GM21360 (cell line): ENCODE measurements around the gene APBB2.
A peak's percentile ranks its signal among the peaks of the same experiment; 100 is the strongest.
"Not testable (repeated sequence)": the region's sequence is repeated elsewhere in the genome, so short reads cannot be mapped to it uniquely, and the experiment has no call there.

ENCODE experiments used
- ATAC-seq: cut with Tn5 transposase; IDR thresholded peaks from one replicate; pipeline ENCODE4 v1.9.1; 2021; ENCODE audit warnings: mild to moderate bottlenecking, moderate library complexity; ENCODE audit not compliant: unreplicated experiment

APBB2 gene

DNA sequence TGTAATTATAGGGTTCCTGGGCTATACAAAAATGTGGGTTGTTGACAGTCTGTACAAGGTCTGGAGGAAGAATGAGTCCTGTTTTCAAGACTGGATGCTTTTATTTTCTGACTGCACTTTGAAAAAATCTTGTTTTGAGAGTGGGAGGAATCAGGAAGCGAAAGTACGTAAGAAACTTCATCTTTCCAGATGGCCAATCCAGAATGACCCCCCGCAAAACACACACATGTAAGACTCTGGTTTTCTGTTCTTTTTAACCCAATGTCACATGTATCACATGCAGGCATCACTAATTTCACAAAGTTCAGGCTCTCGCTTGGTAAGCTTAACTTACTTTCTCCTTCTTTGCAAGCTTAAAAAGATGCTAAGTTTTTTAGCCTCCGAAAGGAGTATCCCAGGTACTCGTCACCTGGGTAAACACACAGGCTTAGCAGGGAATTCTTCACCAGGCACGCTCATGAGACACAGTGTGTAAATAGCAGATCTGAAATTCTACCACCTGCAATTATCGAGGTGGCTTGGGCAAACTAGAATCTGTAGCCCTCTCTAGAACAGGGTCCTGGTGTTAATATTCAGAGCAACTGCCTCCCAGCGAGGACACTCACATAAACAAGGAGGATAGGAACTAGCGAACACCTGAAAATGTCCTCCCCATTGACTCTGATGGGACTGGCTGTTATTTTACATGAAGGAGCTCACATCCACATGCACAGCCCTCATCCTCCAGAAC lies 373.9 kb downstream of the APBB2 start:
- peak; percentile 51 for ATAC-seq

DNA sequence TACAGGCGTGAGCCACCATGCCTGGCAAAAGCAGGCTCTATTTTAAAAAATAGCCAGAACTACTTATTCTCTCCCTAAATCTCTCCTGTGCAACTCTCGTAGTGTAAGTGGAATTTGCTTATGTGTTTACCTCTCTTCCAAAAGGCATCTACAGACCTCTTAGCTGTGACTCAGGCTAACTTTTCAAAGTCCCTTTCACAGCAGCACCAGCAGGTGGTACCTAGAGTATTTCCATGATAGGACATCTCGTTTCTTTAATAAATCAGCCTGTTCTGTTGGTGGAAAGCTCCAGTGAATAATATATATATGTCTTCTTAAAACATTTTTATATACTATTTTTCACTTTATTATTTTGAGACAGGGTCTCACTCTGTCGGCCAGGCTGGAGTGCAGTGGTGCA lies 375.6 kb downstream of the APBB2 start:
- ATAC-seq: no peak

DNA sequence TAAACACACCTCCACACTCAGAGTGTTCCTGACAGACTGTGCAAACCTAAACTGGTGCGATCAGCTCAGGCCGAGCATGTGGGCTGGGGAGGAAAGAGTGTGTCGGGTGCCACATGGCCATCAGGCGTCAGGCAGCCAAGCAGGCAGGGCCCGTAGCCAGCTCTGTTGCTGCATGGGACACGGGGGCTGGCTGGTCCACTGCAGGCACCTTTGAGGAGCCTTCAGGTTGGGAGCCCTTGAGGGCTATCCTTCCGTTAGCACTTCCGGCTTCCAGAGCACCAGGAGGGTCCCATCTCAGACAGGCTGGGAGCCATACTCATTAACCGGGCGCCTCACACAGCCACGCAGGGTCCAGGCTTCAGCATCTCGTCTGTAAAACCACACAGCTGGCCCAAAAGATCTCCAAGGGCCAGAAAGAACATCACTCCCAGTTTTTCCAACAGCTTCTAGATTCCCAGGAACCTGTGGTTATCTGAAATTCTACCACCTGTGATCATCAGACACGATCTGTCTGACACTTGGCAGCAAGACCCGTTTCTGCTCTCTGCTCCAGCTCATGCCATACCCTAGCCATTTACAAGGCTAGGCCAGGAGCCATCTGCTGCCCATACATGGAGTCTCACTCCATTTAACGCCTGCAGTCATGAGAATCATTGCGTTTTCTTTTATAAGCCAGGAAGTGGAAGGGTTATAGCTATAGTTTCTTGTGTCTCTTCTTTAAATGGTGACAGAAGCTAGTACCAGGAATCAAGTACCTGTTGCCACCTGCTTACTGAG lies 377.1 kb downstream of the APBB2 start:
- ATAC-seq: no peak

DNA sequence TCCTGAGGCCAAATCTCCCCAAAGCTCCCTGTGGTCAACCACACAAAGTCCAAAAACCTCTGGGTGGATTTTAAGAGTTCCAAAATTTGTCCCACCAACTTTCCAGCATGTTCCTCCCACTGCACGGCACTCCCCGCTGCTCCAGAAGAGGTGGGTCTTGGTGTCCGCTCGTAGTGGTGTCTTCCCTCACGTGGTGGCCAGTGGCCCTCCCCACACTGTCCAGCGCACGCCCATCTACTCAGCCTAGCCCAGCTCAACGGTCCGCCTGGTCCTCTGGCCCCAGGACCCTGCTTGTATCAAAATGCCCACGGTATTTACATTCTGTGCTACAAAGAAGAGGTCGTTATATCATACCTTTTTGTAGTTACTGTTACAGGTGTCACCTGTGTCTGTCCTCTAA lies 381.1 kb downstream of the APBB2 start:
- no peak for ATAC-seq

DNA sequence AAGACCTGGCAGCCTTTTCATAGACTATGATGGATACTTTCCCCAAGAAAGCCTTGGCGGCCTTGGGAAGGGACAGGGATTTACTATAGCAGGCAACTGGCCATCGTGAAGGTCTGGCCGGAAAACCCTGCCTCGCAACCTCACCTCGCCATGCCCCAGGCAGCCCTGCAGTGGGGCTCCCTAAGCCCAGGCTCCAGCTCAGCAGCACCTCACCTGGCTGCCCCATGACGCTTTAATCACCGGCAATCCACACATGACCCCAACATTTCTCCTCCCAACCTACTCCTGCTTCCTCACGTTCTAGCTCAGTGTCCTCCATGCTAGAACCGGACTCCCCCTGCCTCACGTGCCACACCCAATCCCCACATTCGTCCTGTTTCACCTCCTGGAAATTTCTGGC lies 382.2 kb downstream of the APBB2 start:
- ATAC-seq: no peak

DNA sequence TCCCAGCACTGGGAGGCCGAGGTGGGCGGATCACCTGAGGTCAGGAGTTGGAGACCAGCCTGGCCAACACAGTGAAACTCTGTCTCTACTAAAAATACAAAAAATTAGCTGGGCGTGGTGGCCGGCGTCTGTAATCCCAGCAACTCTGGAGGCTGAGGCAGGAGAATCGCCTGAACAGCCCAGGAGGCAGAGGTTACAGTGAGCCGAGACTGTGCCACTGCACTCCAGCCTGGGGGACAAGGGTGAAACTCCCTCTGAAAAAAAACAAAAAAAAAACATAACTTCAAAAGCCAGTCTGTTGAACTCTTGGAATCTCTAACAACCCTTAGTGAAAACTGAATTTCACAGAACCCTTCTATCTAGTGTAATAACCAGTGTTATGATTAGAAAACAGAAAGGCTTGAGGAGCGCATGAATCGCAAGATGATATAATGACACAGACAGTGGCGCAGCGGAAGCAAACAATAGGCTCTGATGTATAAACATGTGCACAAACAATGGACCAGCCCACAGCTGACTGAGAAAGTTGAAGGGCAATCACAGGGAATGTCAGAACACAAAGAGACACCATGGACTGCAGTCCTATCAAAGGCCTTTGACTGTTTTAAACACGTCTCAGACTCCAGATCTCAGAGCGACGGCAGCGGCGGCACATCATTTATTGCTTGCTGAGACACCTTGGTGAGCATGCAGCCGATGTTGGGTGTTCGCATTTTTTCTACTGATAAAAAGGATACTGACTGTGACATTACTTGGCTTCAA lies 383.0 kb downstream of the APBB2 start:
- ATAC-seq: no peak

DNA sequence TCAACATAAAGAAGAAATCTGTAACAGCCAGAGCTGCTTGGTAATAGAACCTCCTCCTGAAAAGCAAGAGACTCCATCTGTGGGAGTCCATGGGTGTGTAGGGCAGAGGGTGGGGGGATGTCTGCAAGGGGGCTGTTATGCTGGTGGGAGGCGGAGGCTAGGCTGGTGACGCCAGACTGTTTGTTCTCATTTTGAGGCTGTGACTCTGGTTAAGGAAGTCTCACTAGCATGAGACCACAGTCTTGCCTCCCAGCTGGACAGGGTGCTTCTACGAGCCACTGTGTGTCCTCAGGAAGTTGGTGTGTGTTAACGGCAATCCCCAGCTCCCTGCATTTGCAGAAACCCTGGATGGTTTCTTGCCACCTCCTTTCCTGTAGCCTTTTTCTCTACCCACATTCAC lies 384.8 kb downstream of the APBB2 start:
- ATAC-seq: no peak

DNA sequence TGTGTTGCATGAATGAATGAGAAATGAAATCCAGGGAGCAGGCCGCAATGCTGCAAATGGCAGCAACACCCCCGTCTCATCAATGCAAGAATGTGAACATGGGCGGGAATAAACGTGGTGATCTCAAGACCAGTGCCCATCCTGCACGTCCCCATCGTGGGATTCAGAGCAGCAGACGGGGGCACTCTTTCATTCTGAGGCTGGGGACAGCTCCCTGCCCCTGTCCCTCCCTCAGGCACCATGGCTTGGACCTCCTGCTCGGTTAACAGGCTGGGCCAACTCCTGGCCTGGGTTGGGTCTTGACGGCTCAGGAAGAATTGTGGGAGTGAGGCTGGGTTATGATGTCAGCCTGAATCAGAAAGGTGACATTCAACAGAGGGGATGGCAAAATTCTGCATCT lies 385.7 kb downstream of the APBB2 start:
- ATAC-seq: no peak

DNA sequence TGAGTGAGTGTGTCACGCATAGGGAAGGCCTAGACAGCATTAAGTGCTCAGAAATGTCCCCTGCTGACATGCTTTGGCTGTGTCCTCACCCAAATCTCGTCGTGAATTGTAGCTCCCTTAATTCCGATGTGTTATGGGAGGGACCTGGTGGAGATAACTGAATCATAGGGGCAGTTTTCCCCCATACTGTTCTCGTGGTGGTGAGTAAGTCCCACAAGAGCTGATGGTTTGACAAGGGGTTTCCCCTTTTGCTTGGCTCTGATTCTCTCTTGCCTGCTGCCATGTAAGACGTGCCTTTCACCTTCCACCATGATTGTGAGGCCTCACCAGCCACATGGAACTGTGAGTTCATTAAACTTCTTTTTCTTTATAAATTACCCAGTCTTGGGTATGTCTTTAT lies 386.6 kb downstream of the APBB2 start:
- ATAC-seq: no peak

DNA sequence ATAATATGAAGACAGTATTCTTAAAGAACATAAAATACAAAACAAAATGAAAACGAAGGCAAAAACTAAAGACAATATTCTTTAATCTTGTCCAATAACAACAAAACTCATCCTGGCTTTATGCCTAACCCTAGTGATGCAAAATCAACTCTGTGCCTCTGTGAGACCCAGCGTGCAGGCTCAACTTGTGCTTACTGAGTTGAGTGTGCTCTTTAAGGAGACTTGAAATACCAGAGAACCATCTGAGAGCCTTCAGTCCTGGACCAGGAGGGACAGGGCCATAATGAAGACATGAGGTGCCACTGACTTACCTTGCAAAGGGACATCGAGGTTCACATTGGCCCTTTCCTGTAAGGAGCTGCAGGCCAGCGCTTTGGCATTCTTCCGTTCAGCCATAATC lies 387.5 kb downstream of the APBB2 start:
- no peak for ATAC-seq

DNA sequence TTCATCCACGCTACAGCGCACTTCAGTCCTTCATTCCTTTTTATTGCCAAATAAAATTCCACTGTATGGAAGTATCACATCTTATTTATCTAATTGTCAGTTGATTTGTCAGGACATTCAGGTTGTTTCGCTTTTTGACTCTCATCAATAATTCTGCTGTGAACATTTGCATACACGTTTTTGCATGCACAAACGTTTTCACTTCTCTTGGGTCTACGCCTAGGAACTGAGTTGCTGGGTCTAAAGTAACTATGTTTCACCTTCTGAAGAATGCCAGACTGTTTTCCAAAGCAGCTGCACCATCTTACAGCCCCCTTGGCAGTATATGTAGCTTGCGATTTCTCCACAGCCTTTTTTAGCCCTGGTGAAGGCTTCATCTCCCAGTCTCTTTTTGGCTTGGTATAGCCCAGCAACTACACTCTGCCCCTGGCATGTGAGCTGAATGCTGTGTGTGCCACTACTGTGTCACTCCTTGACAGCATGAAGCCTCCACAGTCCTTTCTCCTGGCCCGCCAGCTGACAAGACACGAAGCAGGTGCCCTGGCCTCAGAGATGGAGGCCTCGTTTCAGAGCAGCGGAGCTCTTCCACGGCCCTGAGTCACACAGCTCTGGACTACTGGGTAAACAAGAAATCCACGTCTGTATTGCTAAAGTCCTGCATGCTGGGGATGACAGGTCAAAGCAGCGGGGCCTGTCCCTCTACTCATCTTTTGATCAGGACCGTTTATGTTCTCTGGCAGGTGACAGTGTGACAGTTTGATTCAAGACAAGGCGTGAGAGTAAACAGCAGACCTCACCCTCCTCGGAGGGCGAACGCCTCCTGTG lies 389.1 kb downstream of the APBB2 start:
- ATAC-seq: no peak

DNA sequence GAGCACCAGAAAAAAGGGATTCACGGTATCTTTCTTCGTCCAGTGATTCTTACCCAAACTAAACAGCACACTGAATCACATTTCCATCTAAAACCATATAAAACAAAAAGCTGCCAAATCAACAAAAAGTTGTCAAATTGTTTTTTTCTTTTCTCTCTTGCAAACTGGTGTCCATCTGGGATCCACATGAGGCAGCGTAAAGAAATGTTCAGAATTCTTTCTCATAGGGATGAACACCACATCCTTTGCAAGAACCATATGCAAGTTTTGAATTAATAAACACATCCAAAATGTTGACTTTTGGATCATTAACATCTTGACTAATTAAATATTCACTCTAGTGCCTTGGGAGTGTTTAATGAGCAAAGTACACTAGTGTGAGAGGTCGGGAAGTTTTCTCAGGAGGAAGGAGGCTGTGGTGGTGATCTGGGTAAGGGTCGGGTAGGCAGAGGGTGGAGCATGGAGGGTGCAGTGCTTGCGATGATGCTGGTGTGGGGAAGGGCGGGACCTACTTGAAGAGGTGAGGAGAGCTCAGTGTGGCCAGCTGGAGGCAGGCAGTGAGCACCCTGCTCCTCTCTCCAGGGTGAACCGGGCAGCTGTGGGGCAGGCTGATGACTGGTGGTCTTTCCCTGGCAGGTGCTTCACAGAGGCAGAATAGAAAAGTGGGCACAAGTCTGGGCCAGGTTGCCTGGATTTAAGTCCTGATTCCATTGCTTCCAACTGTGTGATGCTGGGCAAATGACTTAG lies 391.7 kb downstream of the APBB2 start:
- no peak for ATAC-seq

DNA sequence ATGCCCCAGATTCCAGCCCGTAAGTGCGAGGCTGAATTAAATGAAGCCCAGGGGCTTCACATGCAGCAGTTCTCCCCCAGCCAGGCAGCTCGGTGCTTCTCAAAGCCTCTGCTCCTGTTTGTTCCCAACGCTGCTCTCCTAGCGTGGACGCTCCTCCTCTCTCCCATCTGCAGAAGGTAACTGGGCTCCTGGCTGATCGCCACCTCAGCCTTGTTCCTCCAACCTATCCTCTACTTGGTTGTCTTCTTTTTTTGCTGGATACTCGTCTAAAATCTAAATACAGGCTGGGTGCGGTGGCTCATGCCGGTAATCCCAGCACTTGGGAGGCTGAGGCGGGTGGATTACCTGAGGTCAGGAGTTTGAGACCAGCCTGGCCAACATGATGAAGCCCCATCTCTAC lies 394.2 kb downstream of the APBB2 start:
- ATAC-seq: no peak

DNA sequence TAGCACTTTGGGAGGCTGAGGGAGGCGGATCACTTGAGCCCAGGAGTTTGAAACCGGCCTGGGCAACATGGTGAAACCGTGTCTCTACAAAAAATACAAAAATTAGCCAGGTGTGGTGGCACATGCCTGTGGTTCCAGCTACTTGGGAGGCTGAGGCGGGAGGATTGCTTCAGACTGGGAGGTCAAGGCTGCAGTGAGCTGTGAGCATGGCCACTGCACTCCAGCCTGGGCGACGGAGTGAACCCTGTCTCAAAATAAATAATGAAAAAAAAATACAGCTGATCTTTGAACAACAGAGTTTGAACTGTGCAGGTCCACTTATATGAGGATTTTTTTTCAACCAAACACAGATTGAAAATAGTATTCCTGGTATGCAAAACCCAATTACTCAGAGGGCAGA lies 397.2 kb downstream of the APBB2 start:
- not testable (repeated sequence) for ATAC-seq

DNA sequence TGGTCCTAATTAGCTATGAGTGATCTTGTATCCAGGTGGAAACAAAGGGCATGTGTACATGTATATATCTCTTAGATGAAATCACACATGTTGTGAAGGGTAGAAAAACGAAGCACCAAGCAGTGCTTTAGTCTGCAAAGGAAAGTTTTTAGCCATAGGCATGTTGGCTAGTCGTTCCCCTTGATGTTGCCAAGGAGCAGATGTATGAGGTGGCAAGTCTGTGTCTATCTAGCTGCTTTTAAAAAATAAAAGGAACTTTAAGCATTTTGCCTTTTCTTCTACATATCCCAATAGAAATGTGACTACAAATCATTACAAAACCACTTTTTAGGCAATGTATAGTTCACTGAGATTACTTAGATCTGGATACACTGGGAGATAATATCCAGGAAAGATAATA lies 401.5 kb downstream of the APBB2 start:
- ATAC-seq: no peak

DNA sequence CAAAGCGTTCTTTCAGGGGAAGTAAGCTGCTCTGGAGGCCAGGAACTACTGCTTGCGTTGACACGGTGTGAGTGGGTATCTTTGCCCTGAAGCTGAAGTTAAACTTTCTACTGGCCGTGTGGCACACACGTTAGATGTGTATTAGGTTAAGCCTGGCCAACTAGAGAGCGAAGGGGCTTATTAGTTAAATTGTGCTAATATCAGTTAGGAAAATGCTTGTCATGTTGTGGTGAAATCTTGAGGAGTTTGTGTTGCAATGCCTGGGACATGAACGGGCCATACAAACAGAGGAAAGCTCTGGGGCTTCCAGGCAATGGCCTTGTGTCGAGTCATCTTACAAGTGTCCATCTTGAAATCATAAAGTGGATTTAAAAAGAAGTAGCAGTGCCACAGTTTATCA lies 402.0 kb downstream of the APBB2 start:
- ATAC-seq: no peak

DNA sequence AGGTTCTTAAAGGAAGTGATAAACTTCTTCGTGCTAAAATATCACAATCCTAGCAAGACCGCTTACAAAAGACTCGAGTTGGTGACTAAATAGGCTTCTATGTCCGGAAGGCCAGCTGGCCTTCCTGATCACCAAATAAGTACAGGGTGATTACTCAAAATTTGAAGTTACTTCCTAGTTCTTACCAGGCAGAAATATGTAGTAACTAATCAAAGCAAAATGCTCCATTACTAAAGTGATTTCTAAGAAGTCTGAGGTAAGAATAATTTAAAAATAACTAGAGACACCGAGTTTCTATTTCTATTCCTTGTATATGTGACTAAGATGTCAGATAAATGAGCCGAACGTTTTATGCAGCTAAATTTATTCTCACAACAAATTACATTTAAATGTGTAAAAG lies 402.4 kb downstream of the APBB2 start:
- no peak for ATAC-seq

DNA sequence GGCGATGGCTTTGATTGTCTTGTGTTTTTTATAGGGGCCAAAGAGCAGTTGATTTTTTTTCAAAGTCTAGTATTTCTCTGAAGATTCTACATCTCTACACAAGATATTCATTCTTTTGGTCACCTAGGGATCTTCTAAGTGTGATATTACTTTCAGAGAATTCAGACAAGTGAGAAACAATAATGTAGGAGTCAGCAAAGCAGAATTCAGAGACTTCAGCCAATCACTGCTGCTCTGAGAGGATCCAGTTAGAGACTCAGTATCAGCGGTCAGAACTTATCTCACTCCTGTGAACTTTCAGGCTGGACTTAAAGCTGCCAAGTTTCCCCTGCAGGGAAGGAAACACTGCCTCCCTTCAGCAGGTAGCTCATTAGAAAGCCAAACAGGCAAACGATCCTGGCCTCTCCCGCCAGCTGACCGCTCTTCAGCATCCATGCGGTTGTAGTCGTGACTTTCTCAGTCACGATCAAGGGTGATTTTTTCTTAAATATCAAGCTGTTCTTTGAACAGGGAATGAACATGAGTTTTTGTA lies 405.4 kb downstream of the APBB2 start:
- ATAC-seq: no peak

DNA sequence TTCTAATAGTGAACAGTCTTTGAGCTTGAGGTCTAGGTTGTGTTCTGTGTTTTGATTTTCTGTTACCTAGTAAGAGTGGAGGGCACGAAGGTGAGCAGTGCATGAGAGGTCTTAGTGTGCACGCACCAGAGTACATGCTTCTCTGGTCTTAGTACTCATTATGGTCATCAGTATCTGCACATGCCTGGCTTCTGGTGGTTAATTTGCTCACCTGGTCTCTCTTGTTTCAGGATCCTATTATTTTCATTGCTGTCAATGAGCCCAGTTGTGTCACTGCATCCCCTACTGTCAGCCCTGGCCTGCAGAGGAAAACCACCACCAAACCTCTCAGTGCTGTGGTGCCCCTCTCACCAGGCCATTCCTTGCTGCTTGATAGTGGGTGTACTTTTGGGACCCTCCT lies 409.7 kb downstream of the APBB2 start:
- no peak for ATAC-seq

DNA sequence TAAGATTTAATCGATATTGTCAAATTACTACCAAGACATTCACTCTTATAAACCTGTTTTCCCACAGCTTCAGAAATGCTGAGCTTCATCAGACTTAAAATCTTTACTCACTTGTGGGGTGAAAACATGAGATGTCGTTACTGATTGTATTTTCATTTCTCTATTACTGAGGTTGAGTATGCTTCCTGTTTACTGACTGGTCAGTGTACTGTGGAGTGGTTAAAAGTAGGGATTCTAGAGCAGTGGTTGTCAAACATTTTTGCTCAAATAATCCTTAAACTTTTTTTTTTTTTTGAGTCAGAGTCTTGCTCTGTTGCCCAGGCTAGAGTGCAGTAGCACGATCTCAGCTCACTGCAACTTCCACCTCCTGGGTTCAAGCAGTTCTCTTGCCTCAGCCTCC lies 414.3 kb downstream of the APBB2 start:
- ATAC-seq: no peak
